NCI-H146 treated with DMSO at 0.1 percent for 48 hours (cell line): Measurements from ENCODE around the gene FAM177B.

ENCODE experiments used
- DNase-seq: peaks from one replicate; lab custom pipeline; 2025; ENCODE audit not compliant: unreplicated experiment; lab: John Stamatoyannopoulos, UW

The FAM177B gene

DNA sequence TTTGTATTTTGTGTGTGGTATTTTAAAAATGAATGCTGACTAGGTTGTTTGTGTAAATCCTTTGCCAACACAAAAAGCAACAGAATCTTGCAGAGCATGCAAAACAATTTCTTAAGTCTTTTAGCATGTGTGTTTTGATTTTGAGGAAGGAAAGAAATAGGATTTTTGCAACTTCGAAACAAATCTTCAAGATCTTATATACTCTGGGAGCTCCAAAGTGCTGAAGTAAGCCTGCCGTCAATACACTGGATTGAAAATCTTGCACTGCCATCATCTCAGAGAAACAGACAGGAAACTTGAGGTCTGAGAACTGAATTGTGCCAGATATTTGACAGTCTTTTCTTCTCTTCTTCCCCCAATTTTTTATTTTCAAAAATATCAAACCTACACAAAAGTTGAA, 48.5 kb downstream of the FAM177B start:
- no peak for DNase-seq

DNA sequence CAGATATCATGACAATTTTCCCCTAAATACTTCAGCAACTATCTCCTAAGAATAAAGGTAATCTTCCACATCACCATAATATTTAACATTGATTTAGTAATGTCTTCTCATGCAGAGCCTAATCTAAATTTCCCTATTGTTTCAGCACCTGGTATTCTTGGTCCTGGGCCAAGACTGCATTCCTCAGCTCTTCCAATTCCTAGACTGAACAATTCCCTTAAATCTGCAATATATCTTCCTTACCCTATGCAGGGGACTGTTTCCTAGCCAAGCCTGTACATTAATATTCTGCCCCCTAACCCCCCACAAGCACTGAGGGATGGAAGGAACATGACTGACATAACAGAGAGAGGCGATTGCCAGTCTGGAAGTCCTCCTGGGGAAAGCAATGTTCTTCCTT, 49.1 kb downstream of the FAM177B start:
- no peak for DNase-seq

DNA sequence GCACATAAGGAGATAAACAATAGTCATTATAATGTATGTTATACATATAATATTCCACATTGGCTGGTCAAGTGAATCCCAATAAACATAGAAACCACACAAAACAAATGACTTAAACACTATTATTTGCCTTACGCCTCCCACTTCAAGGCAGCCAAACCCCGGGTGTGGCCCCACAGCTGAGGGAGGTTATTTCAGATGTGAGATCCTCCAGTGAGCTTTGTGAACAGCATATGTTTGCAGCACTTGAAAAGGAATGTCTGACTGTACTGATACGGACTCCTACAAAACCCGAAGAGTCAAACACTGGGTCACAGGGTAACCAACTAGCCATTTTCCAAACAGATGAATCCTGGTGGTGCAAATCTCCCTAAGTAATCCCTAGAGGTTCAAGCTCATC, 50.7 kb downstream of the FAM177B start:
- DNase-seq: no peak

DNA sequence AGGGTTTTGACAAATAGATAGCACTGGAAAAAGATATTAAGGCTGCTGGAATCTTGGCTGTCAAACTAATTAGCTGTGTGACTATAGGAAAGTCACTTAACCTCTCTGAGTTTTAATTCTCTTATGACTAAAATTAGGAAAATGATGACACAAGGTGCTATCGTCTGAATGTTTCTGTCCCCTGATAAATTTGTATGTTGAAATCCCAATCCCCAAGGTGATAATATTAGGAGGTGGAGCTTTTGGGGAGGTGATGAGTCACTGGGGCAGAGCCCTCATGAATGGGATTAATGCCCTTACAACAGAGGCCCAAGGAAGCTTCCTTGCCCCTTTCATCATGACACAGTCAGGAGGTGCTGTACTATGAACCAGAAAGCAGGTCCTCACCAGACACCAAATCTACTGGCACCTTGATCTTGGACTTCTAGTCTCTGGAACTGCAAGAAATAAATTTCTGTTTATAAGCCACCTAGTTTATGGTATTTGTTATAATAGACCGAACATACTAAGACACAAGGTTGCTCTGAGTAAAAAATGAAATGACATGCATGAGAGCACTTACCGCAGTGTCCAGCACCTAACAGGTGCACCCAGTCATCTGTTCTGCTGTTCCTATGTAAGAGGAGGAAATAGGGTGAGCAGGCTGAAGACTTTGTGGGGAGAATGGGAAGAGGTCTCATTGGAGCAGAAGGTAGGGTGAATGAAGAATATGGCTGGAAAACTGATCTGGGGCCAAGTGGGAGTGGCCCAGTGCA, 51.6 kb downstream of the FAM177B start:
- DNase-seq: no peak

DNA sequence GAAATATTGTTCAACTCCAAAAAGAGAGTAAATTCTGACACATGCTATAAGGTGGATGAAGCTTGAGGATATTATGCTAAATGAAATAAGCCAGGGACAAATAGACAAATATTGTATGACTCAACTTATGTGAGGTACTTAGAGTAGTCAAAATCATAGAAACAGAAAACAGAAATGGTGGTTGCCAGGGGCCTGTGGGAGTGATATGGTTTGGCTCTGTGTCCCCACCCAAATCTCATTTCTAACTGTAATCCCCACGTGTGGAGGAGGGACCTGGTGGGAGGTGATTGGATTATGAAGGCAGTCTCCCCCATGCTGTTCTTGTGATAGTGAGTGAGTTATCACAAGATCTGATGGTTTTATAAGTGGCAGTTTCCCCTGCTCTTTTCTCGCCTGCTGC, 53.1 kb downstream of the FAM177B start:
- no peak for DNase-seq

DNA sequence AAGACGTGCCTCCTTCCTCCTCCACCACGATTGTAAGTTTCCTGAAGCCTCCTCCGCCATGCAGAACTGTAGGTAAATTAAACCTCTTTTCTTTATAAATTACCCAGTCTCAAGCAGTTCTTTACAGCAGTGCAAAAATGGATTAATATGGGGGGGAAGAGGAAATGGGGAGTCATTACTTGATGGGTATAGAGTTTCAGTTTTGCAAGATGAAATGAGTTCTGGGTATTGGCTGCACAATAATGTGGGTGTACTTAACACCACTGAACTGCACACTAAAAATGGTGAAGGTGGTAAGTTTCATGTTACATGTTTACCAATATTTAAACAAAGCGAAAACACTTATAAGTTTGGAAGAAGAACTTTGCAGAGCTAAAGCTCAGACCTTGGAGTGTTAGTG, 53.5 kb downstream of the FAM177B start:
- no peak for DNase-seq

DNA sequence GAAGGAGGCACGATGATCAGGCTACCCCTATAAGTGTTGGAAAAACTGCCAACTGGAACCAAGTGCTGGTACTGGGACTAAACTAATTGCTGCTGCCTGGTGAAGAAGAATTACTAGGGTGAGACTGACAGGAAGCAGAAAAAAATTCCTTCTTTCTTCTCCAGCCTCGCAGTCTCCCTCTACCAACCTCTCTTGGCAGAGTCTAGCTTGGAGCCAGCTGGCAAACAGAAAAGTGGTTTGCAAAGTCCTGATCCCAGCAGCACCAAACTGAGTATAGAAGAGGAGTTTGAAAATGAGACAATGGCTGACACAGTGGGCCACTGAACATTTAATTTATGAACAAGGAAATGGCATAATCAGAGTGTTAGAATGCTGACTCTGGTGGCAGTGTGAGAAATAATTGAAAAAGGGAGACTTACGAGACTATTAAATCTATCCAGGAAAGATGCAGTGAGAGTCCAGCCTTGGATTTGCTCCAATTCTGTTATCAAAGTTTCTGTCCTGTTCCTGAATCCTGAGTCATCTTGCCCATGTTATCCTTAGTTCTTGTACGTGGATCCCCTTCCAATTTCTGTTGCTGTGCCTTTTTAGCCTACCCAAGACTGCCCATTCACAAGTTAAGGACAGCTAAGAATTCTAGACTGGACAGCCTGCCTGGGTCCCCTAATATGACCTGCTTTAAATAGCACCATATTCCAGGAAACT, 54.2 kb downstream of the FAM177B start:
- DNase-seq: no peak

DNA sequence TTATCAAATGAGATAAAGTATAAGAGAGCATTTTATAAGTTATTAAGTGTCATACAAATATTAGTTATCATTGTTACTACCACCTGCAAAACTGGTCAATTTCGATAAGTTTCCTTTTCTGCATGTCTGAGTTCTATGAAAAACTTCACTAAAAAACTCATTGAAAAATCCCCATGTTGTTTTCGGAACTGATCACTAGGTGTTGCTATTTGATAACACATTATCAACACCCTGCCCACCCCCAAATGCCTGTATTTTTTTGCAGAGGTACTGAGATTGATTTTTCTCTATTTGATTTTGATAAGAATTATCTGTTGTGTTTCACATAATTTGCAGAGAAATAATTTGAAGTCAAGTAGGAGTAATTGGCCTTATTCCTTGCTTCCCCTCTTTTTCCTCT, 55.7 kb downstream of the FAM177B start:
- no peak for DNase-seq

DNA sequence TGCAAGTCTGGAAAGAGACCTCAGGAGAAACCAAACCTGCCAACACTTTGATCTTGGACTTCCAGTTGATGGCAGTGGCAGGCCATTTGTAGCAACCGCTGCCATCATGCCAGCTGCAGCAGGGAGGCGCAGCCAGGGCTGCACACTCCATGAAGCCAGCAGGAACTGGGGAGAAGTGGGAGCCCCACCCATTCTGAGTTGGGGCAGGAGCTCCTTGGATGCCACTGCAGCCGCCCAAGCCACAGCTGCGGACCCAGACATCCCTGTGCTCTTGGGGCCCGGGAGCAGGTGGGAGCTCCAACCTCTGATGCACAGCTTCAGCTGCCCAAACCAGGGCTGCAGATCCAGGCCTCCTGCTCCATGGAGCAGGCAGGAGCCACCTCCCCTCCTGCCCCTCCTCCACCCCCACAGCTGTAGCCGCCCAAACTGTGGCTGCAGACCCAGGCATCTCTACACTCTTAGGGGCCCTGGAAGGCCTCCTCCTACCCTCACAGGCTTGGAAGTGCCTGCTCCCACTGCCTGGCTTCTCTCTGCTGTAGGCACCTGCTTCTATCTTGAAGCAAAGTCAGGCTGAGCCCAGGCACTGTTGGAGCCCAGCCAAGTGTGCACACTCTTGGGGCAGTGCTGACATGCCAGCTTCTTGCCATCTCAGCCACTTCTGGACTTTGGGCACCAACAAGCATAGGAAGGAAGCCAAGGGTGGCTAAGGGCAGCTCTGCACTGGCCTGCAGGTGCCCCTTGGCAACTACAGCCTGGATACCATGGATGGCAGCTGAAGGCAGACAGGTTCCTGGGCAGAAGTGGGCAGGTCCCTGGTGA, 57.9 kb downstream of the FAM177B start:
- DNase-seq: no peak

DNA sequence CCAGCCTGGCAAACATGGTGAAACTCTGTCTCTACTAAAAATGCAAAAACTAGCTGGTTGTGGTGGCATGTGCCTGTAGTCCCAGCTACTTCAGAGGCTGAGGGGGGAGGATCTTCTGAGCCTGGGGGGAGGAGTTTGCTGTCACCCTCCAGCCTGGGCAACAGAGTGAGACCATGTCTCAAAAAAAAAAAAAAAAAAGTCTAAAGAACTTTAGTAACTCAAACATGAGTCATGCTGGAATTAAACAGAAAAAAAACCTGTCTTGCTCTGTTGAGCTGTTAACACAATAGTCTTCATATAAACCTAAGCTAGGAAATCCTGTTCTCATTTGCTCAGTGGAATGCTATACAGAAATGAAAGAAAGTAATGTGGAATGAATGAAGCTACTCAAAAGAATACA, 61.1 kb downstream of the FAM177B start:
- DNase-seq: no peak

DNA sequence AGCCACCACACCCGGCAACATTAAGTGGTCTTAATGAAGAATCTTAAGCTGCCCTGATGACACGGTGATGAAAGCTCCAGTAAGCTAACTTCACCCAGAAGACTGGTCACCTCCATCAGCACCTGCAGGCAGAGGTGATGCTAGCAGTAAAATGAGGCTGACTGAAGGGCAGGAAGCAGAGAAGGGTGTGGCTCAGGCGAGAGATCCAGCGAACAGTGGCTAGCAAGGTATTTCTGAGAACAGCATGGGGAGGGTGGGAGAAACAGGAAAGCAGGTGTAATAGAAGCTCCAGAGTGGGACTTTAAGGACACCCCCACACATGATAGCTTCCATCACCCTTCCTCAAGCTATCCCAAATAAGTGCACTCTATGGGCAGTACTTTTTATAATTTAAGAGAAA, 62.0 kb downstream of the FAM177B start:
- DNase-seq: no peak
